Spleen (tissue), 11 donors: ENCODE measurements around the gene C1QTNF8. TPM values are rescaled to one million over a fixed set of nuclear protein-coding genes. Genes with fewer than 3 reads are reported as not detected.

ENCODE experiments used
- DNase-seq: peaks from one replicate; pipeline ENCODE4 v3.0.0-alpha.2; 2020
- H3K27ac ChIP-seq, 8 donors: fragments of 200-600 bp; sonication (generic) in 7 of 8; 1 replicate in 4 of 8; 2 replicates in 4 of 8; pipeline versions ENCODE4 v1.5.0 to v1.8.0; 2016 to 2021; ENCODE audit warnings: inconsistent platforms in 4 of 8, mild to moderate bottlenecking in 4 of 8, moderate library complexity in 1 of 8
- H3K27me3 ChIP-seq, 7 donors: fragments of 200-600 bp; sonication (generic) in 6 of 7; replicated peaks in 1 of 7; 1 replicate in 4 of 7; 2 replicates in 3 of 7; pipeline versions ENCODE4 v1.5.0 to v1.8.0; 2016 to 2021; ENCODE audit warnings: inconsistent platforms in 3 of 7, mild to moderate bottlenecking in 1 of 7
- H3K36me3 ChIP-seq, 6 donors: fragments of 200-600 bp; sonication (generic) in 5 of 6; 1 replicate in 4 of 6; 2 replicates in 2 of 6; pipeline versions ENCODE4 v1.5.0 to v1.8.0; 2016 to 2021; ENCODE audit warnings: inconsistent platforms in 2 of 6
- H3K4me1 ChIP-seq, 6 donors: fragments of 200-600 bp; sonication (generic) in 5 of 6; 1 replicate in 3 of 6; 2 replicates in 3 of 6; pipeline versions ENCODE4 v1.5.0 to v1.8.0; 2016 to 2021; ENCODE audit warnings: inconsistent platforms in 3 of 6
- H3K4me3 ChIP-seq, 8 donors: fragments of 200-600 bp; sonication (generic) in 7 of 8; 1 replicate in 4 of 8; 2 replicates in 4 of 8; pipeline versions ENCODE4 v1.5.0 to v1.8.0; 2016 to 2021; ENCODE audit warnings: inconsistent platforms in 4 of 8, mild to moderate bottlenecking in 4 of 8, moderate library complexity in 2 of 8
- H3K9me3 ChIP-seq, 8 donors: fragments of 200-600 bp; sonication (generic) in 7 of 8; 1 replicate in 4 of 8; 2 replicates in 4 of 8; pipeline versions ENCODE4 v1.5.0 to v1.8.0; 2016 to 2021; ENCODE audit warnings: inconsistent platforms in 4 of 8
- POLR2A ChIP-seq, 3 donors: fragments of 450-650 bp; IDR thresholded peaks; one replicate each; pipeline ENCODE4 v1.5.1; 2017; ENCODE audit warnings: antibody characterized with exemption in 3 of 3, mild to moderate bottlenecking in 1 of 3
- POLR2AphosphoS5 ChIP-seq, 3 donors: sonication (generic); formaldehyde crosslinking; IDR thresholded peaks; one replicate each; pipeline ENCODE4 v1.5.1; 2017; ENCODE audit warnings: antibody characterized with exemption in 3 of 3
- WGBS, 5 donors: extraction: QIAGEN DNeasy Blood & Tissue Kit in 3 of 5; methylation state at CpG; one replicate each; pipeline versions ENCODE4 v1.1.5 to v1.1.7; 2013 to 2018; 5-methylcytosine and 5-hydroxymethylcytosine counted together
- intact Hi-C: fragments of 100-400 bp; cut with DNase I; formaldehyde crosslinking; loops from one replicate; pipeline ENCODE4 v1.15.0; 2023; ENCODE audit warnings: low total_unique reads
- polyA plus RNA-seq, 3 donors: library from polyadenylated mRNA; stranded (reverse); fragments of 200-250 nt; gene quantifications; one replicate each; pipeline ENCODE4 v1.2.1, GENCODE V29; 2013
- total RNA-seq, 7 donors: library from RNA; depleted of rRNA in 3 of 7; stranded (reverse); fragments of >200 nt in 3 of 7; fragmentation: NEBNext Ultra II Directional in 4 of 7; extraction: Animal tissue kit (Norgen Biotek cat#: 25700) in 4 of 7; gene quantifications; one replicate each; pipeline versions ENCODE4 v1.1.0 to v1.2.1, GENCODE V29; 2016 to 2021
- TF ChIP-seq, protein P1 (sequence below), 11 experiments: fragments of 200-600 bp in 7 of 11; fragments of 450-650 bp in 4 of 11; sonication (generic) in 4 of 11; IDR thresholded peaks in 8 of 11; conservative IDR thresholded peaks in 3 of 11; 1 replicate in 7 of 11; 2 replicates in 4 of 11; pipeline versions ENCODE4 v1.4.0 to v1.8.0; 2016 to 2021; ENCODE audit warnings: antibody characterized with exemption in 11 of 11, inconsistent platforms in 4 of 11, mild to moderate bottlenecking in 1 of 11
- donor health status: healthy with polysubstance abuse.
- donor health status: DM: no; HTN: no; CAD: no; lungs with moderate emphysema.
- donor health status: DM: no; HTN: no; CAD: no.
- donor health status: Bipolar disorder and iron deficiency.
- donor health status: healthy.
- donor health status: DM: no; HTN: no; CAD: no.
- donor health status: DM: yes; HTN: yes; CAD: no.

Gene C1QTNF8
- total and polyA plus RNA-seq, 10 donors, result not detected

- TF ChIP-seq, protein P1, sequence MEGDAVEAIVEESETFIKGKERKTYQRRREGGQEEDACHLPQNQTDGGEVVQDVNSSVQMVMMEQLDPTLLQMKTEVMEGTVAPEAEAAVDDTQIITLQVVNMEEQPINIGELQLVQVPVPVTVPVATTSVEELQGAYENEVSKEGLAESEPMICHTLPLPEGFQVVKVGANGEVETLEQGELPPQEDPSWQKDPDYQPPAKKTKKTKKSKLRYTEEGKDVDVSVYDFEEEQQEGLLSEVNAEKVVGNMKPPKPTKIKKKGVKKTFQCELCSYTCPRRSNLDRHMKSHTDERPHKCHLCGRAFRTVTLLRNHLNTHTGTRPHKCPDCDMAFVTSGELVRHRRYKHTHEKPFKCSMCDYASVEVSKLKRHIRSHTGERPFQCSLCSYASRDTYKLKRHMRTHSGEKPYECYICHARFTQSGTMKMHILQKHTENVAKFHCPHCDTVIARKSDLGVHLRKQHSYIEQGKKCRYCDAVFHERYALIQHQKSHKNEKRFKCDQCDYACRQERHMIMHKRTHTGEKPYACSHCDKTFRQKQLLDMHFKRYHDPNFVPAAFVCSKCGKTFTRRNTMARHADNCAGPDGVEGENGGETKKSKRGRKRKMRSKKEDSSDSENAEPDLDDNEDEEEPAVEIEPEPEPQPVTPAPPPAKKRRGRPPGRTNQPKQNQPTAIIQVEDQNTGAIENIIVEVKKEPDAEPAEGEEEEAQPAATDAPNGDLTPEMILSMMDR (IDR thresholded peaks at IDR 0.05 in 8 of 11, conservative IDR thresholded peaks at IDR 0.05 in 3 of 11), result no peak
- no peak for TF ChIP-seq POLR2A (IDR thresholded peaks at IDR 0.05)
- TF ChIP-seq POLR2AphosphoS5 (IDR thresholded peaks at IDR 0.05), result no peak
- Histone ChIP-seq H3K27me3 (peaks cover 7 to 98% (median 58%) of the 10 kb centered on the region in 7 donors), H3K4me1 (peaks cover 4 to 9% (median 7%) of the 10 kb centered on the region in 6 donors), H3K36me3 (no peaks in the 10 kb centered on the region), H3K4me3 (no peak overlapping the region), H3K9me3 (no peaks in the 10 kb centered on the region), H3K27ac (no peak overlapping the region)
- DNase-seq, result no peak
- intact Hi-C loops, result no loop called here
- WGBS, 5 donors, result 60 to 71% (median 69%) methylated on average over 2 to 25 of the region's 25 CpGs
These were observed 5.1 kb upstream of the C1QTNF8 start for GRCh38 chr16:1101133-1101532.

DNA sequence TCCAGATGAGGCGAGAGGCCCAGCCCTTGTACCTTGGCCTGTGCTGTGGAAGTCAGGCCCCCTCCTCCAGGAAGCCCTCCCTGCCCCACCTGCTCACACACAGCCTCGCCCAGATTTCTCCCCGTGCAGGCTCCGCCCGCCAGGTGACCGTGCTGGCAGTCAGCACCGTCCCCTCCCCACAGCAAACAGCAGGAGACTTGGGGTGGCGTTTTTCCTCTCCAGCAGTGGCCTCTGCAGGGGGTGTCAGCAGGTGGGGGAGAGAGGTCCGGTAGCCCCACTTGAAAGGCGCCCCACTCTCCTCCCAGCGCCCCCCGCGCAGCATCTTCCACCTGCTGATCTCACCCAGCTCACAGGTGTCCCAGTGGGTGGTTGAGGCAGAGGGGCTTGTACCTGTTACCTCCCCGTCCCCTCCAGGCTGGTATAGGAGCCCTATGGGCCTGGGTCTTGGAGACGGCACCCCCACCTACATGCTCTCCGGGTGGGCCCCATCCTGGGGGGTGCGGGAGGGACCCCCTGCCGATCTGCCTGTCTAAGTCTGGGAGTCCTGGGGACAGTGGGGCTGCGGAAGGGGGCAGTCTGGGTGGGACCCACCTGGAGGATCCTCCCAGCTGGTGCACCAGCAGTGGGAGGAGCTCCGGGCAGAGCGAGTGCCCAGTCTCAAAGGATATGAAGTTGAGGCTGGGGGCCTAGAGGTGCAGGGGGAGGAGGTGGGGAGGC, 4.2 kb upstream of the C1QTNF8 start:
- H3K27ac ChIP-seq, result no peak overlapping the region
- DNase-seq, result no peak
- peaks cover 7 to 98% (median 52%) of the 10 kb centered on the region in 7 donors for H3K27me3 ChIP-seq
- H3K9me3 ChIP-seq, result no peaks in the 10 kb centered on the region
- no peak overlapping the region for H3K4me3 ChIP-seq
- WGBS, 5 donors, result 59 to 77% (median 68%) methylated on average over 12 to 21 of the region's 21 CpGs
- no peak for TF ChIP-seq POLR2AphosphoS5 (IDR thresholded peaks at IDR 0.05)
- TF ChIP-seq, protein P1 (IDR thresholded peaks at IDR 0.05 in 8 of 11, conservative IDR thresholded peaks at IDR 0.05 in 3 of 11), result no peak
- TF ChIP-seq POLR2A (IDR thresholded peaks at IDR 0.05), result no peak
- H3K4me1 ChIP-seq, result peaks cover 4 to 9% (median 7%) of the 10 kb centered on the region in 6 donors
- no peaks in the 10 kb centered on the region for H3K36me3 ChIP-seq
- intact Hi-C loops, result no loop called here

DNA sequence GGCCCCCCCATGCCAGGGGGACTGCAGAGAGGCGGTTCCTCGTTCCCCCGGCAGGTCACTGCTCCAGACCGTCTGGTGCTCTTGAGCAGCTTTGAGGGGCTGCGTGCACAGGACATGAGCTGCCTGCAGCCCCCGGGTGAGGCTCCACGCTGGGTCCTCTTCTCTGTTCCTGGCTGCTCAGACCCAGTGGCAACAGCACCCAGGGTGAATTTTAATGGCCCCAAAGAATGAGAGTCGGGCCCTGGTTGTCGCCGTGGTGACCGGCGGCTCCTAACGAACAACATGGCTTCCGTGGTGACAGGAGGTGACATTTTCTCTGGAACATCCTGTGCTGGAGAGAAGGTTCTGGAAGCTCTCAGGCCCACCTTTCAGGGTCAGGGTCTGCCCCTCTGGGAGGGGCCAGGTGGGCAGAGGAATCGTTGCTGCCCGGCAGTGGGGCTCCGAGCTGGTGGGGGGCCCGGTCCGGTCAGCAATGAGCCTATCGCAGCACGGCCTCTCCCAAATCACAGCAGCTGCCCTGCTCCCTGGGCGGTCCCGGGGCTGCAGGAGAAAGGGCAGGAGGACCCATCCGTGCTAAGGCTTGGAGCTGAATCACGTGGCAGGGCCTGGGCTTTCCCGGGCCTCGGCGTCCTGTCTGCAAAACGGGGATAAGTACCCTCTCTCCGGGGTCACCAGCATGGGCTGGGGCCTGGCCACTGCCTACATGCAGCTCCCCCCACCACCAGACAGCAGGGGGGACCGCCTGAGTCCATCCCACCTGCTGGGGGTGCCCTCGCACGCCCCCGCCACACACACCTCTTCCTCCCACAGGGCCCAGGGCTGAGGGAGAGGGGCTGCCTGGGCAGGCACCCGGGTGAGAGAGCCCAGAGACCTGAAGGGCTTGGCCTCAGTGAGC, 3.4 kb upstream of the C1QTNF8 start:
- Histone ChIP-seq H3K27ac (no peak overlapping the region), H3K4me1 (peaks cover 4 to 9% (median 7%) of the 10 kb centered on the region in 6 donors), H3K4me3 (no peak overlapping the region), H3K9me3 (no peaks in the 10 kb centered on the region), H3K36me3 (no peaks in the 10 kb centered on the region), H3K27me3 (peaks cover 7 to 98% (median 45%) of the 10 kb centered on the region in 7 donors)
- TF ChIP-seq, protein P1 (IDR thresholded peaks at IDR 0.05 in 8 of 11, conservative IDR thresholded peaks at IDR 0.05 in 3 of 11), result no peak
- no peak for TF ChIP-seq POLR2A (IDR thresholded peaks at IDR 0.05)
- TF ChIP-seq POLR2AphosphoS5 (IDR thresholded peaks at IDR 0.05), result no peak
- intact Hi-C loops, result no loop called here
- 46 to 65% (median 54%) methylated on average over 1 to 35 of the region's 35 CpGs for WGBS, 5 donors
- DNase-seq, result no peak
